GM23338 (cell line): ENCODE measurements around the gene ADCY7. TPM values are rescaled to one million over a fixed set of nuclear protein-coding genes. Genes with fewer than 3 reads are reported as not detected.

Source experiments
- ATAC-seq: fragments of 200-7000 bp; cut with Tn5 transposase; 3 replicates; pipeline ENCODE4 v1.9.1; 2020
- DNase-seq: peaks from one replicate; pipeline ENCODE4 v3.0.0-alpha.2; 2015; ENCODE audit warnings: low spot score
- H2AFZ ChIP-seq: fragments of 200-600 bp; sonication (generic); 2 replicates; pipeline ENCODE4 v1.8.0; 2016; ENCODE audit warnings: antibody characterized with exemption, mild to moderate bottlenecking, moderate library complexity
- H3F3A ChIP-seq: fragments of 200-600 bp; sonication (generic); replicated peaks from 2 replicates; pipeline ENCODE4 v1.8.0; 2017; ENCODE audit warnings: antibody characterized with exemption, mixed run types, low read depth
- H3K27ac ChIP-seq: fragments of 200-600 bp; sonication (generic); 2 replicates; pipeline ENCODE4 v1.6.1; 2016; ENCODE audit warnings: low read depth
- H3K27me3 ChIP-seq: fragments of 200-600 bp; sonication (generic); 2 replicates; pipeline ENCODE4 v1.8.0; 2016; ENCODE audit warnings: mild to moderate bottlenecking, mixed run types, moderate library complexity; ENCODE audit not compliant: insufficient read depth
- H3K36me3 ChIP-seq: fragments of 200-600 bp; sonication (generic); 2 replicates; pipeline ENCODE4 v1.8.0; 2016; ENCODE audit warnings: mild to moderate bottlenecking; ENCODE audit not compliant: insufficient read depth
- H3K4me1 ChIP-seq: fragments of 200-600 bp; sonication (generic); 2 replicates; pipeline ENCODE4 v1.8.0; 2016; ENCODE audit warnings: mild to moderate bottlenecking, moderate library complexity; ENCODE audit not compliant: insufficient read depth
- H3K4me2 ChIP-seq: fragments of 200-600 bp; sonication (generic); 2 replicates; pipeline ENCODE4 v1.7.1; 2017; ENCODE audit warnings: mixed run types
- H3K4me3 ChIP-seq: fragments of 200-600 bp; sonication (generic); 2 replicates; pipeline ENCODE4 v1.6.1; 2016; ENCODE audit warnings: mixed run types
- H3K79me2 ChIP-seq: fragments of 200-600 bp; sonication (generic); replicated peaks from 2 replicates; pipeline ENCODE4 v1.8.0; 2017; ENCODE audit warnings: mild to moderate bottlenecking; ENCODE audit not compliant: insufficient read depth
- H3K9me2 ChIP-seq: fragments of 200-600 bp; sonication (generic); 2 replicates; pipeline ENCODE4 v1.8.0; 2017; ENCODE audit not compliant: insufficient read depth
- H4K20me1 ChIP-seq: fragments of 200-600 bp; sonication (generic); replicated peaks from 2 replicates; pipeline ENCODE4 v1.8.0; 2017; ENCODE audit warnings: mild to moderate bottlenecking; ENCODE audit not compliant: insufficient read depth
- H3K27ac Mint-ChIP-seq: 2 replicates; pipeline ENCODE4 v1.8.0; 2020; ENCODE audit warnings: inconsistent platforms, mild to moderate bottlenecking, moderate library complexity, mixed read lengths
- H3K27me3 Mint-ChIP-seq: 3 replicates; pipeline ENCODE4 v1.8.0; 2022; ENCODE audit warnings: low read depth, mild to moderate bottlenecking, moderate library complexity, mixed read lengths, inconsistent platforms; ENCODE audit not compliant: insufficient read depth, poor library complexity
- H3K36me3 Mint-ChIP-seq: 3 replicates; pipeline ENCODE4 v1.8.0; 2021; ENCODE audit warnings: low read depth, mild to moderate bottlenecking, inconsistent platforms, moderate library complexity, mixed read lengths
- H3K4me1 Mint-ChIP-seq: 3 replicates; pipeline ENCODE4 v1.8.0; 2020; ENCODE audit warnings: mild to moderate bottlenecking, inconsistent platforms, mixed read lengths
- H3K4me3 Mint-ChIP-seq: 3 replicates; pipeline ENCODE4 v1.8.0; 2021; ENCODE audit warnings: moderate library complexity, mild to moderate bottlenecking, inconsistent platforms, mixed read lengths
- H3K9me3 Mint-ChIP-seq: 3 replicates; pipeline ENCODE4 v1.8.0; 2020; ENCODE audit warnings: moderate library complexity, mild to moderate bottlenecking, inconsistent platforms, mixed read lengths
- CREB1 ChIP-seq: fragments of 250-450 bp; sonication (Bioruptor Pico); IDR thresholded peaks from 2 replicates; pipeline ENCODE4 v1.5.0; 2020; ENCODE audit warnings: low read depth, mild to moderate bottlenecking, moderate library complexity
- ETS1 ChIP-seq: IDR thresholded peaks from 2 replicates; pipeline ENCODE4 v1.6.1; 2016; ENCODE audit warnings: antibody characterized with exemption
- EZH2 ChIP-seq: fragments of 200-600 bp; sonication (generic); IDR thresholded peaks from one replicate; pipeline ENCODE4 v1.8.0; 2017; ENCODE audit warnings: antibody characterized with exemption, mild to moderate bottlenecking, low read depth; ENCODE audit not compliant: unreplicated experiment
- EZH2phosphoT487 ChIP-seq: fragments of 200-600 bp; sonication (generic); IDR thresholded peaks from one replicate; pipeline ENCODE4 v1.8.1; 2018; ENCODE audit warnings: antibody characterized with exemption; ENCODE audit not compliant: unreplicated experiment
- POLR2AphosphoS5 ChIP-seq: IDR thresholded peaks from 2 replicates; pipeline ENCODE4 v1.6.1; 2016; ENCODE audit warnings: antibody characterized with exemption, low read depth
- STAT1 ChIP-seq: IDR thresholded peaks from one replicate; pipeline ENCODE4 v1.6.1; 2016; ENCODE audit warnings: antibody characterized with exemption; ENCODE audit not compliant: unreplicated experiment
- ZNF114 ChIP-seq: fragments of 250-450 bp; sonication (Bioruptor Pico); IDR thresholded peaks from 2 replicates; pipeline ENCODE4 v1.5.0; 2020; ENCODE audit warnings: mild to moderate bottlenecking, moderate library complexity
- ZNF331 ChIP-seq: fragments of 250-450 bp; sonication (Bioruptor Pico); IDR thresholded peaks from 2 replicates; pipeline ENCODE4 v1.5.0; 2020; ENCODE audit warnings: low read depth, mild to moderate bottlenecking, moderate library complexity
- polyA plus RNA-seq: library from polyadenylated mRNA; unstranded; fragments of >200 nt; fragmentation: Nextera tagmentation; extraction: Ambion mirVana; gene quantifications from 2 replicates; pipeline ENCODE4 v1.2.1, GENCODE V29; 2016
- total RNA-seq: library from RNA; depleted of rRNA; stranded (reverse); fragments of >200 nt; shearing (Covaris generic); gene quantifications from 2 replicates; pipeline ENCODE4 v1.2.3, GENCODE V29; 2014
- TF ChIP-seq, protein P1 (sequence below): IDR thresholded peaks from one replicate; pipeline ENCODE4 v1.6.1; 2018; ENCODE audit warnings: antibody characterized with exemption; ENCODE audit not compliant: unreplicated experiment
- TF ChIP-seq, protein P2 (sequence below): fragments of 250-450 bp; sonication (Bioruptor Pico); IDR thresholded peaks from 2 replicates; pipeline ENCODE4 v1.5.0; 2020; ENCODE audit warnings: mild to moderate bottlenecking, moderate library complexity
- TF ChIP-seq, protein P3 (sequence below), 2 experiments: fragments of 200-600 bp in 1 of 2; sonication (generic) in 1 of 2; conservative IDR thresholded peaks; 2 replicates each; pipeline versions ENCODE4 v1.5.1 to v1.6.1; 2016 to 2017; ENCODE audit warnings: antibody characterized with exemption in 2 of 2, low read depth in 2 of 2, mild to moderate bottlenecking in 2 of 2, moderate library complexity in 1 of 2

ADCY7 gene
- total and polyA plus RNA-seq, 2 experiments from 2014 or later: 2.4 to 10.5 TPM

GRCh38 chr16:50253514-50253910 is 12.8 kb upstream of the ADCY7 start:
- Histone ChIP-seq H3K79me2 (no peaks in the 10 kb centered on the region), H3F3A (0 out of 2 replicates have a peak, but pooled peaks cover 3% of the 10 kb centered on the region), H3K27ac (no peak overlapping the region), H3K36me3 (no peaks in the 10 kb centered on the region), H4K20me1 (no peaks in the 10 kb centered on the region), H3K4me2 (no peak overlapping the region), H3K9me2 (no peaks in the 10 kb centered on the region), H3K4me3 (no peak overlapping the region), H2AFZ (no peak overlapping the region), H3K4me1 (peaks cover 6% of the 10 kb centered on the region), H3K27me3 (no peaks in the 10 kb centered on the region)
- Mint-ChIP-seq H3K36me3 (no peaks in the 10 kb centered on the region), H3K27me3 (peaks cover 4% of the 10 kb centered on the region), H3K27ac (no peak overlapping the region), H3K9me3 (no peaks in the 10 kb centered on the region), H3K4me1 (peaks cover 11% of the 10 kb centered on the region), H3K4me3 (no peak overlapping the region)
- DNase-seq: no peak
- TF ChIP-seq POLR2AphosphoS5 (no peak), ZNF114 (CRISPR knock-in tag) (no peak), CREB1 (no peak), ETS1 (no peak), STAT1 (no peak), EZH2phosphoT487 (no peak), EZH2 (no peak), ZNF331 (no peak)
- TF ChIP-seq, protein P1, sequence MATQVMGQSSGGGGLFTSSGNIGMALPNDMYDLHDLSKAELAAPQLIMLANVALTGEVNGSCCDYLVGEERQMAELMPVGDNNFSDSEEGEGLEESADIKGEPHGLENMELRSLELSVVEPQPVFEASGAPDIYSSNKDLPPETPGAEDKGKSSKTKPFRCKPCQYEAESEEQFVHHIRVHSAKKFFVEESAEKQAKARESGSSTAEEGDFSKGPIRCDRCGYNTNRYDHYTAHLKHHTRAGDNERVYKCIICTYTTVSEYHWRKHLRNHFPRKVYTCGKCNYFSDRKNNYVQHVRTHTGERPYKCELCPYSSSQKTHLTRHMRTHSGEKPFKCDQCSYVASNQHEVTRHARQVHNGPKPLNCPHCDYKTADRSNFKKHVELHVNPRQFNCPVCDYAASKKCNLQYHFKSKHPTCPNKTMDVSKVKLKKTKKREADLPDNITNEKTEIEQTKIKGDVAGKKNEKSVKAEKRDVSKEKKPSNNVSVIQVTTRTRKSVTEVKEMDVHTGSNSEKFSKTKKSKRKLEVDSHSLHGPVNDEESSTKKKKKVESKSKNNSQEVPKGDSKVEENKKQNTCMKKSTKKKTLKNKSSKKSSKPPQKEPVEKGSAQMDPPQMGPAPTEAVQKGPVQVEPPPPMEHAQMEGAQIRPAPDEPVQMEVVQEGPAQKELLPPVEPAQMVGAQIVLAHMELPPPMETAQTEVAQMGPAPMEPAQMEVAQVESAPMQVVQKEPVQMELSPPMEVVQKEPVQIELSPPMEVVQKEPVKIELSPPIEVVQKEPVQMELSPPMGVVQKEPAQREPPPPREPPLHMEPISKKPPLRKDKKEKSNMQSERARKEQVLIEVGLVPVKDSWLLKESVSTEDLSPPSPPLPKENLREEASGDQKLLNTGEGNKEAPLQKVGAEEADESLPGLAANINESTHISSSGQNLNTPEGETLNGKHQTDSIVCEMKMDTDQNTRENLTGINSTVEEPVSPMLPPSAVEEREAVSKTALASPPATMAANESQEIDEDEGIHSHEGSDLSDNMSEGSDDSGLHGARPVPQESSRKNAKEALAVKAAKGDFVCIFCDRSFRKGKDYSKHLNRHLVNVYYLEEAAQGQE: no peak
- TF ChIP-seq, protein P2, sequence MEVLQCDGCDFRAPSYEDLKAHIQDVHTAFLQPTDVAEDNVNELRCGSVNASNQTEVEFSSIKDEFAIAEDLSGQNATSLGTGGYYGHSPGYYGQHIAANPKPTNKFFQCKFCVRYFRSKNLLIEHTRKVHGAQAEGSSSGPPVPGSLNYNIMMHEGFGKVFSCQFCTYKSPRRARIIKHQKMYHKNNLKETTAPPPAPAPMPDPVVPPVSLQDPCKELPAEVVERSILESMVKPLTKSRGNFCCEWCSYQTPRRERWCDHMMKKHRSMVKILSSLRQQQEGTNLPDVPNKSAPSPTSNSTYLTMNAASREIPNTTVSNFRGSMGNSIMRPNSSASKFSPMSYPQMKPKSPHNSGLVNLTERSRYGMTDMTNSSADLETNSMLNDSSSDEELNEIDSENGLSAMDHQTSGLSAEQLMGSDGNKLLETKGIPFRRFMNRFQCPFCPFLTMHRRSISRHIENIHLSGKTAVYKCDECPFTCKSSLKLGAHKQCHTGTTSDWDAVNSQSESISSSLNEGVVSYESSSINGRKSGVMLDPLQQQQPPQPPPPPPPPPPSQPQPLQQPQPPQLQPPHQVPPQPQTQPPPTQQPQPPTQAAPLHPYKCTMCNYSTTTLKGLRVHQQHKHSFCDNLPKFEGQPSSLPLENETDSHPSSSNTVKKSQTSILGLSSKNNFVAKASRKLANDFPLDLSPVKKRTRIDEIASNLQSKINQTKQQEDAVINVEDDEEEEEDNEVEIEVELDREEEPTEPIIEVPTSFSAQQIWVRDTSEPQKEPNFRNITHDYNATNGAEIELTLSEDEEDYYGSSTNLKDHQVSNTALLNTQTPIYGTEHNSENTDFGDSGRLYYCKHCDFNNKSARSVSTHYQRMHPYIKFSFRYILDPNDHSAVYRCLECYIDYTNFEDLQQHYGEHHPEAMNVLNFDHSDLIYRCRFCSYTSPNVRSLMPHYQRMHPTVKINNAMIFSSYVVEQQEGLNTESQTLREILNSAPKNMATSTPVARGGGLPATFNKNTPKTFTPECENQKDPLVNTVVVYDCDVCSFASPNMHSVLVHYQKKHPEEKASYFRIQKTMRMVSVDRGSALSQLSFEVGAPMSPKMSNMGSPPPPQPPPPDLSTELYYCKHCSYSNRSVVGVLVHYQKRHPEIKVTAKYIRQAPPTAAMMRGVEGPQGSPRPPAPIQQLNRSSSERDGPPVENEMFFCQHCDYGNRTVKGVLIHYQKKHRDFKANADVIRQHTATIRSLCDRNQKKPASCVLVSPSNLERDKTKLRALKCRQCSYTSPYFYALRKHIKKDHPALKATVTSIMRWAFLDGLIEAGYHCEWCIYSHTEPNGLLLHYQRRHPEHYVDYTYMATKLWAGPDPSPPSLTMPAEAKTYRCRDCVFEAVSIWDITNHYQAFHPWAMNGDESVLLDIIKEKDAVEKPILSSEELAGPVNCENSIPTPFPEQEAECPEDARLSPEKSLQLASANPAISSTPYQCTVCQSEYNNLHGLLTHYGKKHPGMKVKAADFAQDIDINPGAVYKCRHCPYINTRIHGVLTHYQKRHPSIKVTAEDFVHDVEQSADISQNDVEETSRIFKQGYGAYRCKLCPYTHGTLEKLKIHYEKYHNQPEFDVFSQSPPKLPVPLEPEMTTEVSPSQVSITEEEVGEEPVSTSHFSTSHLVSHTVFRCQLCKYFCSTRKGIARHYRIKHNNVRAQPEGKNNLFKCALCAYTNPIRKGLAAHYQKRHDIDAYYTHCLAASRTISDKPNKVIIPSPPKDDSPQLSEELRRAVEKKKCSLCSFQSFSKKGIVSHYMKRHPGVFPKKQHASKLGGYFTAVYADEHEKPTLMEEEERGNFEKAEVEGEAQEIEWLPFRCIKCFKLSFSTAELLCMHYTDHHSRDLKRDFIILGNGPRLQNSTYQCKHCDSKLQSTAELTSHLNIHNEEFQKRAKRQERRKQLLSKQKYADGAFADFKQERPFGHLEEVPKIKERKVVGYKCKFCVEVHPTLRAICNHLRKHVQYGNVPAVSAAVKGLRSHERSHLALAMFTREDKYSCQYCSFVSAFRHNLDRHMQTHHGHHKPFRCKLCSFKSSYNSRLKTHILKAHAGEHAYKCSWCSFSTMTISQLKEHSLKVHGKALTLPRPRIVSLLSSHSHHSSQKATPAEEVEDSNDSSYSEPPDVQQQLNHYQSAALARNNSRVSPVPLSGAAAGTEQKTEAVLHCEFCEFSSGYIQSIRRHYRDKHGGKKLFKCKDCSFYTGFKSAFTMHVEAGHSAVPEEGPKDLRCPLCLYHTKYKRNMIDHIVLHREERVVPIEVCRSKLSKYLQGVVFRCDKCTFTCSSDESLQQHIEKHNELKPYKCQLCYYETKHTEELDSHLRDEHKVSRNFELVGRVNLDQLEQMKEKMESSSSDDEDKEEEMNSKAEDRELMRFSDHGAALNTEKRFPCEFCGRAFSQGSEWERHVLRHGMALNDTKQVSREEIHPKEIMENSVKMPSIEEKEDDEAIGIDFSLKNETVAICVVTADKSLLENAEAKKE: no peak
- TF ChIP-seq, protein P3, sequence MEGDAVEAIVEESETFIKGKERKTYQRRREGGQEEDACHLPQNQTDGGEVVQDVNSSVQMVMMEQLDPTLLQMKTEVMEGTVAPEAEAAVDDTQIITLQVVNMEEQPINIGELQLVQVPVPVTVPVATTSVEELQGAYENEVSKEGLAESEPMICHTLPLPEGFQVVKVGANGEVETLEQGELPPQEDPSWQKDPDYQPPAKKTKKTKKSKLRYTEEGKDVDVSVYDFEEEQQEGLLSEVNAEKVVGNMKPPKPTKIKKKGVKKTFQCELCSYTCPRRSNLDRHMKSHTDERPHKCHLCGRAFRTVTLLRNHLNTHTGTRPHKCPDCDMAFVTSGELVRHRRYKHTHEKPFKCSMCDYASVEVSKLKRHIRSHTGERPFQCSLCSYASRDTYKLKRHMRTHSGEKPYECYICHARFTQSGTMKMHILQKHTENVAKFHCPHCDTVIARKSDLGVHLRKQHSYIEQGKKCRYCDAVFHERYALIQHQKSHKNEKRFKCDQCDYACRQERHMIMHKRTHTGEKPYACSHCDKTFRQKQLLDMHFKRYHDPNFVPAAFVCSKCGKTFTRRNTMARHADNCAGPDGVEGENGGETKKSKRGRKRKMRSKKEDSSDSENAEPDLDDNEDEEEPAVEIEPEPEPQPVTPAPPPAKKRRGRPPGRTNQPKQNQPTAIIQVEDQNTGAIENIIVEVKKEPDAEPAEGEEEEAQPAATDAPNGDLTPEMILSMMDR (conservative IDR thresholded peaks at IDR 0.05; ENCODE audit: low read depth in 2 of 2): no peak
- no peak for ATAC-seq
